Amniotic stem cell (primary cell): ENCODE measurements around the gene GGA3.

ENCODE experiments used
- DNase-seq: peaks from one replicate; lab custom pipeline; 2025; lab: John Stamatoyannopoulos, UW

Gene GGA3

DNA sequence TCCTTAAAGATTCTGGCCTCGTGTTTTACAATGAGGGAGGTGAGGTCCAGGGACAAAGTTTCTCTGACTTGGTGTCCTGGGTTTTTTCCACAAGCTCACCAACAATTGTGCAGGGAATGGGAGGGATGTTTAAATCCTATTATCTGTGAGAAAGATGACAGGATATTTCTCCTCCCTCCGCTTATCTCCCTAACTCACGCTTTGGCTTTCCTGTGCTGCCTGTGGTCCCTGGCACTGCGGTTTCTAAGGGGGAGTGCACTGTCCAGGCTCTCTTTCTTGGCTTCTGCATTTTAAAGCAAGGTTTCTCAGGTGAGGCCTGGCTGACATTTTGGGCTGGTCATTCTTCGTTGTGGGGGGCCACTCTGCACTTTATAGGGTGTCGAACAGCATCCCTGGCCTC lies 16.4 kb downstream of the GGA3 start:
- no peak for DNase-seq

DNA sequence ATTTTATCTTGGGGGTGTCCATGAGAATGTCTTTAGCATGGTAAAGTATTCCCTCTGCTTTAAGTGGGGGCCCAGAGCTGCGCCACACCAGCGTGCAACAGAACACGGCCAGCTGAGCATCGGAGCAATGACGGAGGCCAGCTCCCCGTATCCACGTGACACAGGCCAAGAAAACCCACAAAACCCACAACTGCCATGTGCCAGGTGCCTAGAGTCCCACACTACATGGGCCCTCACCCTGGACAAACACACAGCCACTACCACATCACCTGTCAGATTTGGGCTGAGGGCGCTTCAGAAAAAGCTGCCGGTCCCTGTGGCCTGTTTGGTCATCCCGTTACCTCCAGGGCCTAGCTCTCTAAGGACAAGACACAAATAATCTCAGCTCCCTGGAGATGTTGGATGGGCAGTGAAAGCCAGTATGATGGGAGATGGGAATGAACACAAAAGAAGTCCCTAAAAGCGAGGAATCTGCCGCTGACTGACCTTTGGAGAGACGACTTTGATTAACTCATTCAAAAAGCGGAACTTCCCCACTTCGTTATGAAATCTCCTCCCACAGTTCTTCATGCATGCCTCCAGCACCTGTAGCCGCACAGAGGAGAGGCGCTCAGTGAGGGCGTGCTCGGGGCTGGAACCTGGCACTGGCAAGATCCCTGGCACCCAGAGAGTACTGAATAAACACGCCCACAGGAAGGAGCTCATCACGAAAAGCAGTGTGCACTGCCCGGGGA lies 17.1 kb downstream of the GGA3 start:
- no peak for DNase-seq

DNA sequence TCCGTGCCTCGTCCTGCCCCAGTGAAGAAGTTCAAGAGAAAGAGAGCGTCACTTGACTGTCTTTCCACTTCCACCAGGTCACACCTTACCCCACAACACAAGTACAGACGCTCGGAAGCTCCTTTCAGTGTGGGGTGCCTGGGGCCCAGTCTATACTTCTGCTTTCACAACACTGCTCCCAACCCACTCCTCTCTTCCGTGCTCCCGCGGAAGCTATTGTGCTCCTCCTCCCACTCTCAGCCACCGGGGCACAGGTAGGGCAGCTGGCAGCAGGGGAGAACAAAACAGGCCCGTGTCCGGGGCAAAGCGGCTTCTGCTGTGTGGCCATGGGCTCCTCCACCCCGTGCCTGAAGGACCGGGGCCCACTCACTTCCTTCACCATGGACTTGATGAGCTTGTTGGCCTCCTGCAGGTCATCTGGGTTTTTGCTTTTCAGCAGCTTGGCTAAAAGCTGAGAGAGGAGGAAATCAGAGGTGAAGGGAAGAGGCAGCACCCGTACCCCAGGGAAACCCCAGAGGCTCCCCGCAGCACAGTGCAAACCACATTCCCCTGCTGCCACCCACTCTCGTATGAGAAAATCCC lies 18.9 kb downstream of the GGA3 start:
- DNase-seq = no peak

DNA sequence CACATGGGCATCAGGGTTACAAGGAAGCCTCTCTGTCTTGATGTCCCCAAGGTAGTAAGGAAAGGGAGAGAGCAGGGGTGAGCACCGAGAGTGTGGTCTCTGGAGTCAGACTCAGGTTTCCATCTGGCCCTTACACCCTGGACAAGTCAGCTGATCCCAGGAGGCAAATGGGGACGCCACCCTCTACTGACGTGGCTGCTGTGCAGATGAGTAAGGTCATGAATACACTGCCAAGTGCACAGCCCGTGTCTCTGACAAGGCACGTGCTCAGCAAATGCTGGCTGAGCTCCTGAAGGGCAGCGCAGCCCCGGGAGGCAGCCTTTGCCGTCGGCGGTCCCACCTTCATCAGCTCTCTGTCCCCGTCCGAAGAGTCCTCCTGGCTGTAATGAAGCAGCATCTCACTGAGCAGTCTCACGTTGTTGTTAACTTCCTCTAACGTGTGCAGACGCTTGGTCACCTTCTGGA lies 19.4 kb downstream of the GGA3 start:
- DNase-seq = no peak

DNA sequence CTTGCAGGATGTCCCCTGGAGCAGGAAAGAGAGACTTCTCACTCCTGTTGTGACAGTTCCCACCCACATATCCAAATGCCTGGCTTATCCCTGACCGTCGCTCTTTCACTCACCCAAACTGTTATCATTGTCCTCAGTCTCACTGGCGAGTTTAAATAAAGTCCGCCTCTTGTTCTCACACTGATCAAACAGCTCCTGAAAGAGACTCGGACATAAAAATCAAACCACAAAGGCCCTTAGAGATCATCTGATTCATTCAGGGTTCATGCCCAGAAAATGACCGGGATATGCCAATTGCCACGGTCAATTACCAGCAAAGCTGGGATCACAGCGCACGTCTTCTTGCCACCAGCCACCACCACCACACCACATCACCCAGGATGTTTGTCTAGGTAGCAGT lies 19.9 kb downstream of the GGA3 start:
- no peak for DNase-seq

DNA sequence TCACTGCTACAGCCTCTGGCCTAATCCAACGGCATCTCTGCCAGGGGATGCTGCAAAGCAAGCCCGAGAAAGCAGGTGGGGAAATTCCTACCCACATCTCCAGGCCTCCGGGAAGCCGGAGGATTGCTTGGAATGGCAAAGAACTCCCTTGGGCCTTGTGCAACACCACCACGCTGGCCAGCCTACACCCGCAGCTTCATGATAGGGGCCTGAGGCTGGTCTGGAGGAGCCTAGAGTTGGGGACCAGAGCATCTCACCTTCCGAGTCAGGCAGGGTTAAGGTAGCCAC lies 20.3 kb downstream of the GGA3 start:
- no peak for DNase-seq

DNA sequence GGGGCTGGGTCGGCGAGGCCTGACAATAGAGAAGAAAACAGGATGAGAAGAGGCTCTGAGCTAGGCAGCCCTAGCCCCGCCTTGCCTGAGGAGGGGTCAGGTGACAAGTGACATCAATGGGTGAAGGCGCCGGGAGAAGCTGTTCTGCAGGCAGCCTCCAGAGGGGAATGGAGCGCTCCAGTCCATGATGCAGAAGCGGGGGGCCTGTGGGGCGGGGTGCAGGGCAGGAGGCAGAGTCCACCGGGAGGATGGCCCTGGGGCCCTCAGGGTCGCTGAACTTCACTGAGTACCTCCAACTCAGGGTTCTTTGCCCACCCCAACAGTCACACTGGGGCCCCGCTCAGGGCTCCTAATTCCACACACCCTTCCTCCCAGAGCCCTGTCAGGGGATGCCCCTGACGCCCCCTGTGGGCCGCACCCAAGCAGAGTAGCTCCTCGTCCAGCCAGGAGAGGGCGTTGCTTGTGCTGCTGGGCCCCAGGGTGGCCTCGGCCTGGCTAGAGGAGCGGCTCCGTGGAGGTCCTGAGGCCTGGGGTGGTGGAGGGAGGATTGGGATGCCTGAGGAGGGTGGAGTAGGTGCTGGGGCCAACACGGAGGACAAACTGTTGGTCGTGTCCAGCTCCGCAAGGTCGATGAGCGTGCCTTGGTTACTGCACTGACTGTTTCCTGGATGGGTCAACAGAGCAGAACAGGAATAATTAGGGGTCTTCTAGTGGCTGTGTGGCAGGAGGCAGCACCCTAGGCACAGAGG lies 20.8 kb downstream of the GGA3 start:
- DNase-seq = no peak

DNA sequence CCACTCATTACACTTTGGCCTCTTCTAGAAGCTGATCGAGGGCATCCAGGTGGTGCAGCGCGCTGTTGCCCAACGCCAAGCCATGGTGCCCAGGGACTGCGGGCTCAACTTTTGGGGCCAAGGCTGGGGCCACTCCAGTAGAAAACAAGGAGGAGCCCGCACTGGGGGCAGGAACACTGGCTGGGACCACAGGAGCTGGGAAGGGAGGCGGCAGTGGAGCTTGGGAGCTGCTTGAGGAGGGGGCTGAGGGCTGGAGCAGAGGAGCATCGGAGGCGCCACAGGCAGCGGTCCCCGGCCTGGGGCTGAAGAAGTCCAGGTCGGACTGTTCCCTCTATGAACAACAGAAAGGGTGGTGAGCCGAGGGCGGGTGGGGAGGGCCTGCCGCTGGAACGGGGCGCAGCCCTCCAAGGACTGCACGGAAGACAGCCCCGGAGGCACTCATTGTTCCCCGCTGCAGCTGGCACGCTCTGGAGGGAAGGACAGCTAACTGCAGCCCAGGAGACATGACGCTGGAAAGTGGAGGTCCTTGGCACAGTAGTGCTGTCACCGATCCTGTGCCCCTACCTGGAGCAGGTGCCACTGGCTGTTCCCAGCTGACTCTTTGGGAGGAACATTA lies 21.5 kb downstream of the GGA3 start:
- DNase-seq = no peak

DNA sequence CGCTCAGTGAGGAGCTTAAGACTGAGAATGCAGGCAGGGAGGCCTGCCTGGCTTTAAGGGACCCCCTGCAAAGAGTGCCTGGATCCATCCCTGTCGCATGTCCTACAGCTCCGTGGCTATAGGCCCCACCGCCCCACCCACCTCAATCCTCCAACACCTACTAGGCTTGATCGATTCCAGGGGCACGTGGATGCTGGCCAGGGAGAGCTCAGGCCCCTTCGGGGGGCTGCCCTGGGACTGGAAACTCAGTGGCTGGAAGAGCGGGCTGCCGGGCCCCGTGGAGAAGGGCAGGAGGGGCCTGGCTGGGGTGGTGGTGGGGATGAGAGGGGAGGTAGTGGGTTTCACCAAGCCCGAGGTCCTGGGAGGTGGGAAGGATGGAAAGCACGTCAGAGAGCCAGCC lies 22.2 kb downstream of the GGA3 start:
- DNase-seq = no peak

DNA sequence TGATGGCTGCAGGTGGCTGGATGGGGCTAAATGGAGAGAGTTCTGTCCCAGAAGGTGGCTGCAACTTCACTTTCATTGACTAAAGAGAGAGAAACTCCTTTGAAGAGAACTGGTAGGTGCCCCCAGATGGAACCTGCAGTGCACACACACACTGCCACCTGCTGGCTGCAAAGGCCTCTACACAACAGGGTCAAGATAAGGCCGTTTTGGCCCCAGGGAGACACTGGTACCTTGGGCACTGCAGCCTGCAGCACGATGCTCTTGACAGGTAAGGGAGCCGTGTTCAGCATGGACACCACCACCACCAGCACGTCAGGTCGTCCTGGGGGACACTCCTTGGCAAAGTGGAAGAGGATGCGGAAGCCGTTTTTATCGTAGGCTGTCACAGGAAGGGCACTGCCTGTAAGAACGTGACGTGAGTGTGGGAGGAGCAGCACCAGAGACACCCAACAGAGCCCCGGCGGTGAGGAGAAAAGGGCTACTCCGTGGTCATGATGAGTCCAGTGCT lies 22.7 kb downstream of the GGA3 start:
- no peak for DNase-seq

DNA sequence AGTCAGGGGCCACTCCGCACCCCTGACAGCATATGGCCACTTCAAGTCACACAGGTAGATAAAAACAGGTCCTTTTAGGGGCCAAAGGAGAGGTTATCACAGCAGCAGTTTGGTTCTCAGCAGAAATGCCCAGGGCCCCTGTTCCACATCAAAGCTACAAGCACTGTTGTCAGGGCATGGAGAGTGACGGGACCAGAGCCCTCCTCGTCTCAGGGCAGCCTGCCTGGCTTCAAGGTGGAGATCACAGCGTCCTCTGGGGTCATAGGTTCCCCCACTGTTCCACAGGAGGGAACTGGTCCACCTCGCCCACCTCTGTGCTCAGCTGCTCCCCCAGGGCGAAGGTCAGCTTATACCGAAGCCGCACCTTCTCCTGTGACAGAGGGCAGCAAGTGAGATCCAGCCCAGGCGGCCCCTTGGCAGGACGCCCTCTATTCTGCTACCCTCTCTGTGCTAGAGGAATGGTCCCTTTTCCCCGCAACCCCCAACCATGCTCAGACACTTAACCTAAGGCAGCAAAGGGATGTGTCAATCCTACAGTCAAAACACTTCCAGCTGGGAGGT lies 23.3 kb downstream of the GGA3 start:
- no peak for DNase-seq

DNA sequence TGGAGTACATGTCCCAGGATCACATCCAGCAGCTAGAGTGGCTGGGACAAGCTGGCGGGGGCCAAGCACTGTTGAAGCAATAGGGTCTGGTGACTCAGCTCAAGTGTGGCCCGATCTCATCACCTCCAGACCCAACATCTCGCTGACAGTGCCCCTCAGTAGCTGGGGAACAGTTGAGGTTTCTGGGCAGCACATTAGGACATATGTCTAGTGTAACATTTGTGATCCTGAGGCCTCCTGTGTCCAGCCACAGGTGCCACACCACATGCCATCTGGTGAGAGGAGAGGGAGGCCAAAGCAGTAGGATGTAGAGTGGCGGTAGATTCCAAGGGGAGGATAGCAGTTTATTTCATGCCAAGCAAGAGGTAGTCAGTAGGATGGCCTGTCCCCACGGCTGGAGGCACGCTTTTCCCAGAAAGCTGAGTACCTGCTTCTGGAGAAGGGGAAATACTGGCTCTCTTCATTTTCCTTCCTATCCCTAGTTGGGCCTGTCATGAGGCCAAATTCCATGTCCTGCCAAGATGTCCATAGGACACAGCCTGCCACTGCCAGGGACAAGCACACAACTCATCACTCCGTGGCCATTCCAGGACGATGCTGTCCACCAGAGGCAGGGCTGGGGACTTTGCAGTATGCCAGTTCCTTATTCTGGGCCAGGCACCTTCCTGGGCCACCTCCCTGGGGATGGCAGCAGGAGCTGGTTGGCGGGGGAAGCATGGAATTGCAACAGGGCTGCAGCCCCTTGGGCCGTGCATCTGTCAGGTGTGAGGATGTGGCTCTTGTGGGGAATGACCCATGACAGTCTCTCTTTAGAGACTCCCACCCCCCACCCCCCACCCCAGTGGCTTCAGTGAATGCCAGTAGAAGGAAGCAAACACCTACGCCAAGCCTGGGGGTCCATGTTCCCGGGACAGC lies 24.0 kb downstream of the GGA3 start:
- DNase-seq = no peak

DNA sequence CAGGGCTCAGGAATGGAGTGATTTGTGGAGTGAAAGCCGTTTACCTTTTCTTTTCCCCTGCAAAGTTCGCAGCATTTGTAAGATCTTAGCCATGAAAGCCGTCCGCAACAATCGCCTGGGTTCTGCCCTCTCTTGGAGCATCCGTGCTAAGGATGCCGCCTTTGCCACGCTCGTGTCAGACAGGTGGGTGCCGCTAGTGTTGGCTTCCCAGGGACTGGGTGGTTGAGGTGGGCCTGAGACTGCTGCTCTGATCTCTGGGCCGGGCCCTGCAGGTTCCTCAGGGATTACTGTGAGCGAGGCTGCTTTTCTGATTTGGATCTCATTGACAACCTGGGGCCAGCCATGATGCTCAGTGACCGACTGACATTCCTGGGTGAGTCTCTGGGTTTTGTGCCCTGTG lies 28.6 kb downstream of the GGA3 start:
- DNase-seq = no peak

DNA sequence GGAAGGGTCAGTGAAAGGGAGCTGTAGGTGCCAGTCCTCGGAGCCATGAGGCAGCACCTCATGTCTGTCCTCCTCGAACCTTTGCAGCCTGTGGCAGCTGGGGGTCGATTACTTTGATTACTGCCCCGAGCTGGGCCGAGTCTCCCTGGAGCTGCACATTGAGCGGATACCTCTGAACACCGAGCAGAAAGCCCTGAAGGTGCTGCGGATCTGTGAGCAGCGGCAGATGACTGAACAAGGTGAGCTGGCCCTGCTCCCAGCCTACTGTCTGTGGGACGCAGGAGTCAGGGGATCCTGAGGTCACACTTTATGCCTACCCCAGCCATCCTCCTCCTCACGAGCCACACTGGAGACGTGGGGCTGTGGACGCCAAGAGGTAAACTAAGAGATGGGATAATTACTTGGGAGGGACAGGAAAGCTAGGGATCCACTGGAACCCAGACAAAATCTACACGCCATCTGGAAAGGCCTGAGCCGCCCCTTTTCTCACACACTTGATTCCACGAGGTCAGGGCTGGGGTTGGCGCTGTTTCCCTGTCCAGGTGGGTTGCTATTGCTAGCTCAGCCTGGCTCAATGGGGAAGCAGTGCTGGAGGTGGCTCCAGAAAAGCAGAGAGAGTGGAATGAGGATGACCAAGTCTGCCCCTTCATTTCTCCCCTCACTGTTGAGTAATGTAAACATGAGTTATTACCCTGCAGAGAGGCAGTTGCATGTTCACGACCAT lies 29.5 kb downstream of the GGA3 start:
- no peak for DNase-seq

DNA sequence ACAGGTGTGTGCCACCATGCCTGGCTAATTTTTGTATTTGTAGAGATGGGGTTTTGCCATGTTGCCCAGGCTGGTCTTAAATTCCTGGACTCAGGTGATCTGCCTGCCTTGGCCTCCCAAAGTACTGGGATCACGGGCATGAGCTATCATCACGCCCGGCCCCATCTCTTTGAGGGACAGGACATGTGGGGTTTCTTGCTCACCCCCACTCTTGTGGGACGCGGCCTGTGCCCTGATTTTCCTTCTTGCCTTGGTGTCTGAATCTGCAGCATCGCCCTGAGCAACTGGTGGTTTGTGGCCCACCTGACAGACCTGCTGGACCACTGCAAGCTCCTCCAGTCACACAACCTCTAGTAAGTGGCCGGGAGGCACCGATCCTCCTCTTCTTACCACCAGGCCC lies 30.3 kb downstream of the GGA3 start:
- DNase-seq = no peak

DNA sequence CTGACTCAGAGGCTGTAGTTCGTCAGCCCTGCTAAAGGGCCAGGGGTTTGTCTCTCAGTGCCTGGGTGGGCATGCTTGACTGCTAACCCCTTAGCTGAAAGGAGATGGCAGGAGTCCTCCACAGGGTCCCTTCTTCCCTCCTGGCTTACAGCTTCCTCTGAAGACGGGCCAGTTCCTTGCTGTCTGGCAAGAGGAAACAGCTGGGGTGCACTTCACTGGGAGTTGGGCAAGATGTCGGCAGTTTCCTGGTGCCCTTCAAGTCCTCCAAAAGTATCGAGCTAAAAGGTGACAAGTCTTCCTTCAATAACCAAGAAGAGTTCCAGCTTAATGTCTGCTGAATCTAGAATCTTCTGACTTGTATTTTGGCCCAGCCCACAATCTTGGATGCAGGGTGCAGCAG lies 32.6 kb downstream of the GGA3 start:
- DNase-seq = no peak

DNA sequence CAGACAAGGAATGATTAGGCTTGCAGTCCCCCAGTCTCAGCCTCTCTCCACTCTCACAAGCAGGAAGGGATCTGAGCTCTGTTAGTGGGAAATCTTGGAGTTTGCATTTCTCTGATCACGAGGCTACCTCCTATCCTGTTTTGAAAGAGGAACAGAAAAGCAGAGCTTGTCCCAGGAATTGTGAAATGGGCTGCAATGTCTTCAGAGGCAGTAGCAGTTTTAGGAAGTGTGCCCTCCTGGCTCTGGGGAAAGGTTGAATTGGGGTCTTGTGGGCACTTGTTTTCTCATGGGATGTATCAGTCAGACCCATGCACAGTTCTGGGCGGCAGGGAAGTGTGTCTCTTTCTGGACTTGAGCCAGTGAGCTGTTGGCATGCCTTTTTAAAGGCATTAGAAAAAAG lies 33.1 kb downstream of the GGA3 start:
- no peak for DNase-seq

DNA sequence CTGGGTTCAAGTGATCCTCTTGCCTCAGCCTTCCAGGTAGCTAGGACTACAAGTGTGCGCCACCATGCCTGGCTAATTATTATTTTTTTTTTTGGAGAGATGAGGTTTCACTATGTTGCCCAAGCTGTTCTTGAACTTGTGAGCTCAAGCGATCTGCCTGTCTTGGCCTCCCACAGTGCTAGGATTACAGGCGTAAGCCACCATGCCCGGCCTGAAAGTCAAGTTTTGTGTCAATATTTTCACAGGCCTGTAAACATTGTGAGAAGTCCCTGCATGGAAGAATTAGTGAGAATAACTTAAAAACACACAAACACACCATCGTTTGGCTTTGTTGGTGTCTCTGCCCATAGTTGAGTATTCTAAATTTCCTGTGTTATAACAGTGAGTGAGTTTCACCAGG lies 33.7 kb downstream of the GGA3 start:
- no peak for DNase-seq

DNA sequence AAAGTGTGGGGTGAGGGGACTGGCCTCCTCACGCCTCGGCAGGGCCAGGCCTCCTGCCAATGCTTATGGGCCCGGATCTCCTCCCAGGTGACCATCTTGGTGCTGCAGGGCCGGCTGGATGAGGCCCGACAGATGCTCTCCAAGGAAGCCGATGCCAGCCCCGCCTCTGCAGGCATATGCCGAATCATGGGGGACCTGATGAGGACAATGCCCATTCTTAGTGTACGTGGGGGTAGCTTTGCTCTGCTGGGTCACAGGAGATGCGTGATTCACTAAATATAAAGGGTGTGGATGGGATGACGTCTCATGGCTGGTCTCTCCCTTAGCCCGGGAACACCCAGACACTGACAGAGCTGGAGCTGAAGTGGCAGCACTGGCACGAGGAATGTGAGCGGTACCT lies 36.4 kb downstream of the GGA3 start:
- DNase-seq = no peak

DNA sequence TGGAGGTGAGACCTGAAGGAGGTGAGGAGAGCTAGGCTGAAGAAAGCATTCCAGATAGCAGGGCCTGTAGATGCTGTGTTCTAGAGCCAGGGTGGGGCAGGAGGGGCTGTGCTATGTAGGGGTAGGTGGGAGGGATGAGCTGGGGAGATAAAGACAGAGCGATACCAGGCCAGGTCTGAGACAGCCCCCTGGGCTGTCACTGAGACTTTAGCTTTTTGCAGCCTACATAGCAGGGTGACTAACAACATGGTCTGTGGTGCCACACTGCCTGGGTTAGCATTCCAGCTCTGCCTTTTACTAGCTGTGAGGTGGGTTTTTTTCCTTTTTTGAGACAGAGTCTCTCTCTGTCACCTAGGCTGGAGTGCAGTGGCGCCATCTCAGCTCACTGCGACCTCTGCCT lies 41.6 kb downstream of the GGA3 start:
- no peak for DNase-seq

DNA sequence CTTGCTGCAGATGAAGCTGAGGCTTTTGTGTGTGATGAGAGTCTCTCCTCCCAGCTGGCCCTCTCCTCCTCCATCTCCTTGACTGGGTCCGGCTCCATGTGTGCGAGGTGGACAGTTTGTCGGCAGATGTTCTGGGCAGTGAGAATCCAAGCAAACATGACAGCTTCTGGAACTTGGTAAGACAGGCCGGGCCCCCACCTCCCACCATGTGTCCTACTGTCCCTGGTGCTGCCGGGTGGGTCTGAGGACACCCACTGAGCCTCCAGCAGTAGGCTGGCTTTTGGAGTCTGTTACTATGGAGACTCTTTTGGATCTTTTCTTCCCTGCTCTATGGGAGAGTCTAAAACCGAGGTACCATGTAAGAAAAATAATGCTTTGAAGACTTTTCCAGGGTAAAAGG lies 43.3 kb downstream of the GGA3 start:
- no peak for DNase-seq
